HL-60 (cell line): Measurements from ENCODE around the gene IQSEC1.
"Not testable (repeated sequence)": the region's sequence is repeated elsewhere in the genome, so short reads cannot be mapped to it uniquely, and the experiment has no call there.

Source experiments
- DNase-seq, 2 experiments: peaks; one replicate each; pipeline ENCODE4 v3.0.0-alpha.2; 2010 to 2020; ENCODE audit warnings: low read depth in 1 of 2, low spot score in 1 of 2
- H3K27ac ChIP-seq: fragments of 250-450 bp; sonication (Bioruptor Pico); replicated peaks from 2 replicates; pipeline ENCODE4 v1.5.1; 2020; ENCODE audit warnings: mild to moderate bottlenecking, moderate library complexity
- H3K27me3 ChIP-seq: fragments of 250-450 bp; sonication (Bioruptor Pico); 2 replicates; pipeline ENCODE4 v1.5.1; 2021; ENCODE audit warnings: mild to moderate bottlenecking, moderate library complexity; ENCODE audit not compliant: insufficient read depth, poor library complexity, severe bottlenecking
- H3K4me3 ChIP-seq: replicated peaks from 2 replicates; pipeline ENCODE4 v1.5.1; 2011; ENCODE audit warnings: mild to moderate bottlenecking, control low read depth, low read length; ENCODE audit not compliant: insufficient read depth
- CTCF ChIP-seq: IDR thresholded peaks from one replicate; pipeline ENCODE4 v1.5.1; 2011; ENCODE audit warnings: low read length, control low read depth, inconsistent platforms; ENCODE audit not compliant: insufficient read depth
- GABPA ChIP-seq: IDR thresholded peaks from 2 replicates; pipeline ENCODE4 v1.6.1; 2012; ENCODE audit warnings: low read depth
- POLR2AphosphoS5 ChIP-seq: IDR thresholded peaks from 2 replicates; pipeline ENCODE4 v1.6.1; 2012; ENCODE audit warnings: low read depth
- SPI1 ChIP-seq: IDR thresholded peaks from 2 replicates; pipeline ENCODE4 v1.6.1; 2012; ENCODE audit warnings: low read depth, mild to moderate bottlenecking, borderline replicate concordance
- TF ChIP-seq, protein P1 (sequence below): IDR thresholded peaks from 2 replicates; pipeline ENCODE4 v1.6.1; 2012; ENCODE audit warnings: low read depth; ENCODE audit not compliant: insufficient replicate concordance

Gene IQSEC1

GRCh38 chr3:12854565-12854964, 218.7 kb downstream of the IQSEC1 start:
- TF ChIP-seq, protein P1, sequence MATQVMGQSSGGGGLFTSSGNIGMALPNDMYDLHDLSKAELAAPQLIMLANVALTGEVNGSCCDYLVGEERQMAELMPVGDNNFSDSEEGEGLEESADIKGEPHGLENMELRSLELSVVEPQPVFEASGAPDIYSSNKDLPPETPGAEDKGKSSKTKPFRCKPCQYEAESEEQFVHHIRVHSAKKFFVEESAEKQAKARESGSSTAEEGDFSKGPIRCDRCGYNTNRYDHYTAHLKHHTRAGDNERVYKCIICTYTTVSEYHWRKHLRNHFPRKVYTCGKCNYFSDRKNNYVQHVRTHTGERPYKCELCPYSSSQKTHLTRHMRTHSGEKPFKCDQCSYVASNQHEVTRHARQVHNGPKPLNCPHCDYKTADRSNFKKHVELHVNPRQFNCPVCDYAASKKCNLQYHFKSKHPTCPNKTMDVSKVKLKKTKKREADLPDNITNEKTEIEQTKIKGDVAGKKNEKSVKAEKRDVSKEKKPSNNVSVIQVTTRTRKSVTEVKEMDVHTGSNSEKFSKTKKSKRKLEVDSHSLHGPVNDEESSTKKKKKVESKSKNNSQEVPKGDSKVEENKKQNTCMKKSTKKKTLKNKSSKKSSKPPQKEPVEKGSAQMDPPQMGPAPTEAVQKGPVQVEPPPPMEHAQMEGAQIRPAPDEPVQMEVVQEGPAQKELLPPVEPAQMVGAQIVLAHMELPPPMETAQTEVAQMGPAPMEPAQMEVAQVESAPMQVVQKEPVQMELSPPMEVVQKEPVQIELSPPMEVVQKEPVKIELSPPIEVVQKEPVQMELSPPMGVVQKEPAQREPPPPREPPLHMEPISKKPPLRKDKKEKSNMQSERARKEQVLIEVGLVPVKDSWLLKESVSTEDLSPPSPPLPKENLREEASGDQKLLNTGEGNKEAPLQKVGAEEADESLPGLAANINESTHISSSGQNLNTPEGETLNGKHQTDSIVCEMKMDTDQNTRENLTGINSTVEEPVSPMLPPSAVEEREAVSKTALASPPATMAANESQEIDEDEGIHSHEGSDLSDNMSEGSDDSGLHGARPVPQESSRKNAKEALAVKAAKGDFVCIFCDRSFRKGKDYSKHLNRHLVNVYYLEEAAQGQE = no peak
- no peak for TF ChIP-seq GABPA
- TF ChIP-seq POLR2AphosphoS5 = no peak
- TF ChIP-seq CTCF = no peak
- TF ChIP-seq SPI1 = no peak
- no peak for DNase-seq
- H3K27ac ChIP-seq = no peak overlapping the region
- no peak overlapping the region for H3K4me3 ChIP-seq
- peaks cover 11% of the 10 kb centered on the region for H3K27me3 ChIP-seq

GRCh38 chr3:12853847-12854246, 219.4 kb downstream of the IQSEC1 start:
- not testable (repeated sequence) for DNase-seq, H3K27ac ChIP-seq, H3K4me3 ChIP-seq
- H3K27me3 ChIP-seq = peaks cover 11% of the 10 kb centered on the region

- Histone ChIP-seq H3K27ac (no peak overlapping the region), H3K27me3 (peaks cover 8% of the 10 kb centered on the region), H3K4me3 (no peak overlapping the region)
- no peak for TF ChIP-seq GABPA
- TF ChIP-seq CTCF = no peak
- TF ChIP-seq, protein P1 = no peak
- no peak for TF ChIP-seq POLR2AphosphoS5
- TF ChIP-seq SPI1 = no peak
- no peak for DNase-seq
These were observed 221.0 kb downstream of the IQSEC1 start for GRCh38 chr3:12852201-12852600.
